ENCODE results near the gene PARP14.
A peak's percentile ranks its signal among the peaks of the same experiment; 100 is the strongest.
"Not testable (repeated sequence)": the region's sequence is repeated elsewhere in the genome, so short reads cannot be mapped to it uniquely, and the experiment has no call there.

The PARP14 gene

GRCh38 chr3:122681284-122681973 lies 790 bp downstream of the PARP14 start:
- Histone ChIP-seq H3K9me3 (ENCODE audit: control insufficient read depth, insufficient read depth, low read length) (no peaks in the 10 kb centered on the region), H3K4me3 (ENCODE audit: low read depth, low read length) (peak overlapping the region; percentile 73), H3K4me1 (ENCODE audit: control insufficient read depth, insufficient read depth, low read length) (peaks cover 5% of the 10 kb centered on the region), H3K36me3 (ENCODE audit: control insufficient read depth, insufficient read depth, low read length) (no peaks in the 10 kb centered on the region), H3K9ac (ENCODE audit: low read depth, low read length) (no peak overlapping the region), H3K27me3 (ENCODE audit: control insufficient read depth, insufficient read depth, low read length) (peaks cover 15% of the 10 kb centered on the region)

GRCh38 chr3:122681974-122682409 lies 1.4 kb downstream of the PARP14 start:
- no peaks in the 10 kb centered on the region for H3K36me3 ChIP-seq (ENCODE audit: control insufficient read depth, insufficient read depth, low read length)
- H3K27me3 ChIP-seq (ENCODE audit: control insufficient read depth, insufficient read depth, low read length): peaks cover 15% of the 10 kb centered on the region
- H3K4me1 ChIP-seq (ENCODE audit: control insufficient read depth, insufficient read depth, low read length): peaks cover 5% of the 10 kb centered on the region
- H3K9me3 ChIP-seq (ENCODE audit: control insufficient read depth, insufficient read depth, low read length): no peaks in the 10 kb centered on the region
- no peak overlapping the region for H3K9ac ChIP-seq (ENCODE audit: low read depth, low read length)
- H3K4me3 ChIP-seq (ENCODE audit: low read depth, low read length): no peak overlapping the region

DNA sequence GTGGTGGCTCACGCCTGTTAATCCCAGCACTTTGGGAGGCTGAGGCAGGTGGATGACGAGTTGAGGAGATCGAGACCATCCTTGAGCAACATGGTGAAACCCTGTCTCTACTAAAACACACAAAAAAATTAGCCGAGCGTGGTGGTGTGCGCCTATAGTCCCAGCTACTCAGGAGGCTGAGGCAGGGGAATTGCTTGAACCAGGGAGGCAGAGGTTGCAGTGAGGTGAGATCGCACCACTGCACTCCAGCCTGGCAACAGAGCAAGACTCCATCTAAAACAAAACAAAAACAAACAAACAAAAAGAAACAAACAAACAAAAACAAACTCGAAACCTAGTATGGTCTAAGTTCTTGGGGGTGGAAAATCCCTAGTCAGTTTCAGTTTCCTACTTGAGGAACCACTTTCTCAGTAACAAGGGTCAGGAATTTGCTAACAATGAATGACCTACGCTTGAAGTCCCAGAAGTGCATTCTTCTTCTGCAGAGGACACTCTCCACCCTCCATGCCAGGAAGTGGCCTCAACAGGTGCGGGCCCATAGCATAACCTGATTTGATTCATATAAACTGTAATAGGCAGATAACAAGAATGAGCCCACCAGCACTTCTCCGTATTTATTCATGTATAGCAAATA lies 2.3 kb downstream of the PARP14 start:
- not testable (repeated sequence) for H3K9ac ChIP-seq (ENCODE audit: low read depth, low read length); H3K9me3 ChIP-seq (ENCODE audit: control insufficient read depth, insufficient read depth, low read length); H3K4me3 ChIP-seq (ENCODE audit: low read depth, low read length); H3K4me1 ChIP-seq (ENCODE audit: control insufficient read depth, insufficient read depth, low read length); H3K36me3 ChIP-seq (ENCODE audit: control insufficient read depth, insufficient read depth, low read length)
- H3K27me3 ChIP-seq (ENCODE audit: control insufficient read depth, insufficient read depth, low read length): peaks cover 15% of the 10 kb centered on the region

DNA sequence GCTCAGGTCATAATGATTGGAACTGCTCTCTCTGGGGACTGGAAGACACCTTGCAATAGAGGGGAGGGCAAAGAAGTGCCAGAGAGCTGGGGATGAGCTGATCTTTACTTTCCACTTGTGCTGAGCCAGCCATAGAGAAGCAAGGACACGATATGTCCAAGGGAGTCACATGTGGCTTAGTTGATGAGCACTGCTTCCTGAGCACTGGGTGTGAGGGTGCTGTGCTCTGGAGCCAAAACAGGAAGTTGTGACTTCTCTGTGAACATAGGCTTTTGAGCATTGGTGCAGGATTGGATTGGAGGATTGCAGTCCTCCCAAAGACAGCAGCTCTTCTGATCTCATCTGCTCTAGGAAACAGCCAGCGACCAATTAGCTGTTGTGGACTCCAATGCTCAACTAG lies 6.7 kb downstream of the PARP14 start:
- Histone ChIP-seq H3K36me3 (ENCODE audit: control insufficient read depth, insufficient read depth, low read length) (no peaks in the 10 kb centered on the region), H3K27me3 (ENCODE audit: control insufficient read depth, insufficient read depth, low read length) (no peaks in the 10 kb centered on the region), H3K9me3 (ENCODE audit: control insufficient read depth, insufficient read depth, low read length) (no peaks in the 10 kb centered on the region), H3K4me3 (ENCODE audit: low read depth, low read length) (no peak overlapping the region), H3K9ac (ENCODE audit: low read depth, low read length) (no peak overlapping the region), H3K4me1 (ENCODE audit: control insufficient read depth, insufficient read depth, low read length) (no peaks in the 10 kb centered on the region)

DNA sequence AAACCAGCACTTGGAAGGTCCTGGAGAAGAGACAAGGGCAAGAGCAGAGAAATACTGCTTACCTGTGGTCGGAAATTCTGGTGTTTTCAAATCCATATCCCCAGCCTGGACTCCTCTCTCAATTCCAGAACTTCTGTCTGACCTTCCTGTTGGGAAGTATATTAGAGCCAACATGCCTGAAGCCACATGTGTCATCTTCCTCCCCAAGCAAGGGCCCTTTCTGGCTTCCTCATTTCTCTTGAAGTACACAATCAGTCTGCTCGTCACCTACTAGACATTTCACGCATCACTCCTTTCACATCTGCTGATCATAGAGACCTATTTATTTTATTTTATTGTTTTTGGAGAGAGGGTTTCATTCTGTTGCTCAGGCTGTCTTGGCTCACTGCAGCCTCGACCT lies 8.4 kb downstream of the PARP14 start:
- no peaks in the 10 kb centered on the region for H3K9me3 ChIP-seq (ENCODE audit: control insufficient read depth, insufficient read depth, low read length)
- no peaks in the 10 kb centered on the region for H3K36me3 ChIP-seq (ENCODE audit: control insufficient read depth, insufficient read depth, low read length)
- no peaks in the 10 kb centered on the region for H3K27me3 ChIP-seq (ENCODE audit: control insufficient read depth, insufficient read depth, low read length)
- no peak overlapping the region for H3K4me3 ChIP-seq (ENCODE audit: low read depth, low read length)
- H3K9ac ChIP-seq (ENCODE audit: low read depth, low read length): no peak overlapping the region
- no peaks in the 10 kb centered on the region for H3K4me1 ChIP-seq (ENCODE audit: control insufficient read depth, insufficient read depth, low read length)

DNA sequence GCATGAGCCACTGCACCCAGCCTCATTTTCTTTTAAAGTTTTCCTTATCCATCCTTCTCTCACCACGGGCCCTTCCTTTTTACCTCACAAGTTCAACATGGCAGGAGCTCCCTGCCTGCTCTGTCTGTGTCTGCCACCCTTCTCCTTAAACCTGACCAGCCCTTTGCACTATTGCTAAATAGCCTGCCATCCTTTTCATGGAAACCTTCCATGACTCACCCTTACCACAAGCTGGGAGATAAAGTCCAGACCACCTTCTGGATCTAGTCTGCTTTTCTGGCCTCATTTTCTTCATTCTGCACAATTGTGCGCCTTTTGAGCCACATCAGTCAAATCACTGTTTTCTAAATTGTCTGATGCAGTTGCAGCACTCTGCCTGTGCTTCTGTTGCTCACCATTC lies 8.9 kb downstream of the PARP14 start:
- Histone ChIP-seq H3K9me3 (ENCODE audit: control insufficient read depth, insufficient read depth, low read length) (no peaks in the 10 kb centered on the region), H3K4me1 (ENCODE audit: control insufficient read depth, insufficient read depth, low read length) (no peaks in the 10 kb centered on the region), H3K9ac (ENCODE audit: low read depth, low read length) (no peak overlapping the region), H3K36me3 (ENCODE audit: control insufficient read depth, insufficient read depth, low read length) (no peaks in the 10 kb centered on the region), H3K27me3 (ENCODE audit: control insufficient read depth, insufficient read depth, low read length) (no peaks in the 10 kb centered on the region), H3K4me3 (ENCODE audit: low read depth, low read length) (no peak overlapping the region)

DNA sequence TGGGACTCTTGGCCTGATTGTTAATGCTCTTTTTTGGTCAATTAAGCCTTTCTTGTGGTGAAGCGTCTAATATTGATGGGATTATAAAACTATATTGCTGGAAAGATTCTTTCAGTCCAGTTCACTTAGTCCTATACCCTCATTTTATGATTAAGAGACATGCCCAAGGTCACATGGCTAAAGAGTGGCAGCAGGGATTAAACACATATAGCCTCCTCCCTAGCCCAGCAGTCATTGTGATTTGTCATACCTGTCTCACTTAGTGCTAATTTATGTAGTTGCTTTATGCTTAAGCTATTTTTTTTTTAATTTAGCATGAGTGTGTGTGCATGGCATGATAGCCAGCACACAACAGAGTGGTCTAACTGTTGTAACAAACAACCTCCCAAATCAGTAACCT lies 9.5 kb downstream of the PARP14 start:
- Histone ChIP-seq H3K4me3 (ENCODE audit: low read depth, low read length) (no peak overlapping the region), H3K4me1 (ENCODE audit: control insufficient read depth, insufficient read depth, low read length) (no peaks in the 10 kb centered on the region), H3K9me3 (ENCODE audit: control insufficient read depth, insufficient read depth, low read length) (no peaks in the 10 kb centered on the region), H3K36me3 (ENCODE audit: control insufficient read depth, insufficient read depth, low read length) (no peaks in the 10 kb centered on the region), H3K9ac (ENCODE audit: low read depth, low read length) (no peak overlapping the region), H3K27me3 (ENCODE audit: control insufficient read depth, insufficient read depth, low read length) (no peaks in the 10 kb centered on the region)

DNA sequence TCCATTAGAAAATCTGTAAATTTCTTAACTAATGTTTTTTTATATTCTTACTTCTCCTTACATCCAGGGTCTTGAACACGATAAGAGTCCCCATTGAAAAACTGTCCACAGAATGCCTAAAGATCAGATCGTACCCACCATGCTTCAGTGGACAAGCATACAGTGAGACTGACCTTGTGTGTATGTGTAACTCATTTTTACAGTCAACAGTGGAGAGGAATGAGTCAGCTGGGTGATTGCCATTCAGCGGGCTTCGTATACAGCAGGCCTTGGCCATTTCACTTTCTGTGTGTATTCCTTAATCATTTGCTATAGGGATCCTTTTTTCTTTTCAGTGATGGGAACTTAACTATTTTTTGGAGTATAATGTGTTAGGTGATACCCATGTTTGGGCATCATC lies 10.6 kb downstream of the PARP14 start:
- Histone ChIP-seq H3K9me3 (ENCODE audit: control insufficient read depth, insufficient read depth, low read length) (no peaks in the 10 kb centered on the region), H3K9ac (ENCODE audit: low read depth, low read length) (no peak overlapping the region), H3K36me3 (ENCODE audit: control insufficient read depth, insufficient read depth, low read length) (no peaks in the 10 kb centered on the region), H3K4me3 (ENCODE audit: low read depth, low read length) (no peak overlapping the region), H3K4me1 (ENCODE audit: control insufficient read depth, insufficient read depth, low read length) (no peaks in the 10 kb centered on the region), H3K27me3 (ENCODE audit: control insufficient read depth, insufficient read depth, low read length) (no peaks in the 10 kb centered on the region)

DNA sequence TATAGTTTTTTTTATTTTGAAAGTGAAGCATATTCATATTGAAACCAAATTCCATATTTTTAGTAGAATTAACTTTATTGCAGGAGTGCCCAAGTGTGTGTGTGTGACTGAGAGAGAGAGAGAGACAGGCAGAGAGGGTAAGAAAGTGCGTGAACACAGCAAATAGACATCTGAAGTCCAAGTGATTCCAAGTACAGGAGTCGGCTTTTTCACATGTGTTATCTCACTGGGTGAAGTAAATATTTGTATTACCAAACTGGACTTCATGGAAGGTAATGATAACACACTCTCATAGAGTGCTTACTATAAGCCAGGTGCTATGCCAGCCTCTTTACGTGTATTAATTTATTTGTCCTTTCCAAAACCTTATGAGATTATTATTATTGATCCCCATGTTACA lies 12.0 kb downstream of the PARP14 start:
- Histone ChIP-seq H3K27me3 (ENCODE audit: control insufficient read depth, insufficient read depth, low read length) (no peaks in the 10 kb centered on the region), H3K9ac (ENCODE audit: low read depth, low read length) (no peak overlapping the region), H3K36me3 (ENCODE audit: control insufficient read depth, insufficient read depth, low read length) (no peaks in the 10 kb centered on the region), H3K4me1 (ENCODE audit: control insufficient read depth, insufficient read depth, low read length) (no peaks in the 10 kb centered on the region), H3K9me3 (ENCODE audit: control insufficient read depth, insufficient read depth, low read length) (no peaks in the 10 kb centered on the region), H3K4me3 (ENCODE audit: low read depth, low read length) (no peak overlapping the region)

DNA sequence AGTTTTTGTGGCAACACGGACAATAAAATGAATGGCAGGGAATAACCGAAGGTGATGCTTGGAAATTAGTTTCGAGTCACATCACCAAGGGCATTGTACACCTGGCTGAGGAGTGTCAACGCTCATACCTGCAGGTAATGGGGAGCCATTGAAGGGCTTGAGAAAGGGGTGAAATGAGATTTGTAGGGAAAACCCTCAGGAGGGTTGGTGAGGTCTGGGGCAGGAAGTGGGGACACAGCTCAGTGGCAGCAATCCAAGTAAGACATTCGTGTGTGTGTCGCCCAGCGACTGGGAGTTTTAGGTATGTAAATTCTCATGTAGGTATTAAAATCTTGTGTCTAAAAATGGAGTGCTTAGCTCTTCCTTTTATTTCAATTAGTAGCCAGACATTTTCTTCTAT lies 14.3 kb downstream of the PARP14 start:
- Histone ChIP-seq H3K4me1 (ENCODE audit: control insufficient read depth, insufficient read depth, low read length) (no peaks in the 10 kb centered on the region), H3K4me3 (ENCODE audit: low read depth, low read length) (no peak overlapping the region), H3K27me3 (ENCODE audit: control insufficient read depth, insufficient read depth, low read length) (no peaks in the 10 kb centered on the region), H3K9ac (ENCODE audit: low read depth, low read length) (no peak overlapping the region), H3K9me3 (ENCODE audit: control insufficient read depth, insufficient read depth, low read length) (no peaks in the 10 kb centered on the region), H3K36me3 (ENCODE audit: control insufficient read depth, insufficient read depth, low read length) (no peaks in the 10 kb centered on the region)

- Histone ChIP-seq H3K9ac (ENCODE audit: low read depth, low read length) (no peak overlapping the region), H3K9me3 (ENCODE audit: control insufficient read depth, insufficient read depth, low read length) (no peaks in the 10 kb centered on the region), H3K4me3 (ENCODE audit: low read depth, low read length) (no peak overlapping the region), H3K36me3 (ENCODE audit: control insufficient read depth, insufficient read depth, low read length) (no peaks in the 10 kb centered on the region), H3K27me3 (ENCODE audit: control insufficient read depth, insufficient read depth, low read length) (no peaks in the 10 kb centered on the region), H3K4me1 (ENCODE audit: control insufficient read depth, insufficient read depth, low read length) (no peaks in the 10 kb centered on the region)
These were observed 15.4 kb downstream of the PARP14 start for GRCh38 chr3:122695927-122696561.

Data from iPS-15b (cell line).